OCI-LY3 (cell line): Measurements from ENCODE around the gene POU2F1.

Experiments used
- EZH2phosphoT487 ChIP-seq: fragments of 200-600 bp; shearing (Covaris generic); IDR thresholded peaks from 2 replicates; pipeline ENCODE4 v1.6.1; 2018; ENCODE audit warnings: antibody characterized with exemption, mixed run types, low read depth
- TF ChIP-seq, protein P1 (sequence below): fragments of 200-600, 300-600 bp; sonication (generic); IDR thresholded peaks from 2 replicates; pipeline ENCODE4 v1.5.1; 2014; ENCODE audit warnings: antibody characterized with exemption, low read length, low read depth

DNA sequence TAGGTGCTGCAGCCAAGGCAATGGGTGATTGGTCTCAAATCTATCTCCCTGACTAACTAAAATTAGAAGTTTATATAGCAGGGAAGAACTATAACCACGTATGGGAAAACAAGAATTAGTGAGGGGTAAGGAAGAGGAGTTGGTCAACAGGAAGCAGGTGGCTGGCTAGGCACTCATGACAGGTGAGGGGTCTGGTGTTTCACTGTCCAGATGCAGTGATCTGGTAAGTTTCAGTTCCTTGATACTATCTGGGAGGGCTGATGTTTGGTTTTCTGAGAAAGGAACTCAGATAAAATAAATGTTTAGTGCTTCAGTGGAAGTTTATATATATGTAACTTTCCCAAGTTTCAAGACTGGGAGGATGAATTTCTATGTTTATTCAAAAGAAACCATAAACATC is 11.6 kb upstream of the POU2F1 start:
- TF ChIP-seq, protein P1, sequence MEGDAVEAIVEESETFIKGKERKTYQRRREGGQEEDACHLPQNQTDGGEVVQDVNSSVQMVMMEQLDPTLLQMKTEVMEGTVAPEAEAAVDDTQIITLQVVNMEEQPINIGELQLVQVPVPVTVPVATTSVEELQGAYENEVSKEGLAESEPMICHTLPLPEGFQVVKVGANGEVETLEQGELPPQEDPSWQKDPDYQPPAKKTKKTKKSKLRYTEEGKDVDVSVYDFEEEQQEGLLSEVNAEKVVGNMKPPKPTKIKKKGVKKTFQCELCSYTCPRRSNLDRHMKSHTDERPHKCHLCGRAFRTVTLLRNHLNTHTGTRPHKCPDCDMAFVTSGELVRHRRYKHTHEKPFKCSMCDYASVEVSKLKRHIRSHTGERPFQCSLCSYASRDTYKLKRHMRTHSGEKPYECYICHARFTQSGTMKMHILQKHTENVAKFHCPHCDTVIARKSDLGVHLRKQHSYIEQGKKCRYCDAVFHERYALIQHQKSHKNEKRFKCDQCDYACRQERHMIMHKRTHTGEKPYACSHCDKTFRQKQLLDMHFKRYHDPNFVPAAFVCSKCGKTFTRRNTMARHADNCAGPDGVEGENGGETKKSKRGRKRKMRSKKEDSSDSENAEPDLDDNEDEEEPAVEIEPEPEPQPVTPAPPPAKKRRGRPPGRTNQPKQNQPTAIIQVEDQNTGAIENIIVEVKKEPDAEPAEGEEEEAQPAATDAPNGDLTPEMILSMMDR: no peak
- no peak for TF ChIP-seq EZH2phosphoT487
